NCI-H2196 (cell line): Measurements from ENCODE around the gene NEMP1.
"Not testable (repeated sequence)": the region's sequence is repeated elsewhere in the genome, so short reads cannot be mapped to it uniquely, and the experiment has no call there.

Experiments used
- DNase-seq: peaks from one replicate; lab custom pipeline; 2025; ENCODE audit not compliant: unreplicated experiment; lab: John Stamatoyannopoulos, UW

Gene NEMP1

DNA sequence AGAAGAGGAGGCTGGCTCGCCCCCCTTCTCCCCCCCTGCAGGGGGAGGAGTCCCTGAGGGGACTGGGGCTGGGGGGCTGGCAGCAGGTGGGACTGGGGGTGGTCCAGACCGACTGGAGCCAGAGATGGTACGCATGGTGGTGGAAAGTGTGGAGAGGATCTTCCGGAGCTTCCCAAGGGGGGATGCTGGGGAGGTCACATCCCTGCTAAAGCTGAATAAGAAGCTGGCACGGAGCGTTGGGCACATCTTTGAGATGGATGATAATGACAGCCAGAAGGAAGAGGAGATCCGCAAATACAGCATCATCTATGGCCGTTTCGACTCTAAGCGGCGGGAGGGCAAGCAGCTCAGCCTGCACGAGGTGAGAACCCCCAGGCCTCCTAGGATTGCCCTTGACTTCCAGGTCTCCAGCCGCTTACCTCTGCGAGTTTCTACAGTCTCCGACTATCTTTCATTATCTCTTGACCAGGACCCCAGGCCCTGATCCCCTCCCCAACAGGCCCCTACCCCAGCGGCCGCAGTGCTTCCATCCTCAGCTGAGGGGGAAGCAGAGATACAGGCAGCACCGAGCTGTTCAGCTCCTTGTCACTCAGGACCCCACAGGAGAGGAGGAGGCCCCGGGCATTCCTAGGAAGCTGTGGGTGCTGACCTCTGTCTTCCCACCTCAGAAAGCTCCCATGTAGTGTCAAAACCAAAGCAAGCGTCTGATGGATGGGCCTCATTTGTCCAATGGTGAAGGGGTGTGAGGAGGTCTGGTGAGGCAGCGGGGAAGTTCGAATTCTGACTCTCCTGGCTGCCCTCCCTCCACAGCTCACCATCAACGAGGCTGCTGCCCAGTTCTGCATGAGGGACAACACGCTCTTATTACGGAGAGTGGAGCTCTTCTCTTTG lies 13.3 kb upstream of the NEMP1 start:
- DNase-seq: no peak

DNA sequence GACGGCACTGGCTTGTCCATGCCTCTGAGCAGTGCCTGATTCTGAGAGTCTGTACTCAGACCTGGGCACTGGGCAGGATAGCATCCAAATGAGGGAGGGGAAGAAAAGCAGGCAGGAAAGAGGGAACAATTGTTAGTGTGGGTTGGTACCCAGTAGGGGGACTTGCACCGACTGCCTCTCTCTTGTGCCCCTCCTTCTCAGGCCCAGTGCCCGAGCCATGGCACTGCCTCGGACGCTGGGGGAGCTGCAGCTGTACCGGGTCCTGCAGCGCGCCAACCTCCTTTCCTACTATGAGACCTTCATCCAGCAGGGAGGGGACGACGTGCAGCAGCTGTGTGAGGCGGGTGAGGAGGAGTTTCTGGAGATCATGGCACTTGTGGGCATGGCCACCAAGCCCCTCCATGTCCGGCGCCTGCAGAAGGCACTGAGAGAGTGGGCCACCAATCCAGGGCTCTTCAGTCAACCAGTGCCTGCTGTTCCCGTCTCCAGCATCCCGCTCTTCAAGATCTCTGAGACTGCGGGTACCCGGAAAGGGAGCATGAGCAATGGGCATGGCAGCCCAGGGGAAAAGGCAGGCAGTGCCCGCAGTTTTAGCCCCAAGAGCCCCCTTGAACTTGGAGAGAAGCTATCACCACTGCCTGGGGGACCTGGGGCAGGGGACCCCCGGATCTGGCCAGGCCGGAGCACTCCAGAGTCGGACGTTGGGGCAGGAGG lies 12.5 kb upstream of the NEMP1 start:
- no peak for DNase-seq

DNA sequence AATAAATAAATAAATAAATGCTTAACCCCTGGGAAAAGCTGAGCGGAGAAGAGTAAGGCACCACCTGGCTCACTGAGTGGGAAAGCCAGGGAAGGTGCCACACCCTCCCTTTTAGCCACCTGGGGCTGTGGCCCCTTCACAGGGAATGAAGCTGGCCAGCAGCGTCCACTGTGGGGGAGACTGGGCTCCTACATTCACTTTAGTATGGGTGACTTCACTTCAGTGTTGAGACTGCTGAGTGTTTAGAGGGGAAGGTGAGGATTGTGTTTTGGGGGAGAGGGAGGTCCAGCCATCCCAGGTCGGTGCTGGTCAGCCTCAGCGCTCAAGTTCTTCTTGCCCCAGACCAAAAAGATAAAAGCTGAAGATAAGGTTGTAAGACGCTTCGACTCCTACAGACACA lies 11.9 kb upstream of the NEMP1 start:
- no peak for DNase-seq

DNA sequence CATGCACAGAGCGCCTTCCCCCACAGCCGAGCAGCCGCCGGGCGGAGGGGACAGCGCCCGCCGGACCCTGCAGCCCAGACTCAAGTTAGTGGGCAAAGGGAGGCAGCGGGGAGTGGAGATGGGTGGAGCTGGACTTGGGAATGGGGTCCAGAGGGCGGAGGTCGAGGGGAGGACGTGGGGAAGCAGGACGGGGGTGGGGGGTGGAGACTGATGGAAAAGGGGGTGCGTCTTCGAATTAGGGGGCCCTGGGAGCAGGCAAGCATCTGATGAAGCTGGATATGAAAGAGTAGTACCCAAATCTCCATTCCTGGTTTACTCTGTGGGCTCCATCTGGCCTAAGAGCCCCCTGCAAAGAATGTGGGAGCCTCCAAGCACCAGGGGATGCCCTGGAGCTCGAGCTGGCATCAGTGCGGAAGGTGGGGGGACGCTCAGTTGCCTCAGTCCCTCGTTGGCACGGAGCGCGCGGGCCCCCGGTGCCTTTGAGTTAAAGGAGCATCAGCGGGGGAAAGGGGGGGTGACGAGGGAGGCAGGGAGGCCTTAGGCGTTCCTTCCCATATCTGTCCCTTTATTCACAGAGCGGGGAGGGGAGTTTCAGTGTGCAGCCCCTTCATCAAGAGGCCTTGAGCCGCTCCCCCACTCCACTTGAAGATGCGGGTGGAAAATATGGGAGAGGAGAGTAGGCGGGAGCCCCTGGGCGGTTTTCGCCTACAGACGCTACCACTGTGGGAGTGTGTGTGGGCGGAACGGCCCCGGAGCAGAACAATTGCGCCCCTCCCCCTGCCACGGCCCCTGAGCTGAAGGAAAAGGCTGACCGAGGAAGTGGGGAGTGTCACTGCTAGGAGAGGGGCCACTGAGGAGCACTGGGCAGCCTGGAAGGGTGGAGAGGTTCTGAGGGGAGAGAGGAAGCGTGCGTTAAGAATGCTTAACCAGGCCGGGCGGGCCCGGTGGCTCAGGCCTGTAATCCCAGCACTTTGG lies 11.0 kb upstream of the NEMP1 start:
- DNase-seq: no peak

DNA sequence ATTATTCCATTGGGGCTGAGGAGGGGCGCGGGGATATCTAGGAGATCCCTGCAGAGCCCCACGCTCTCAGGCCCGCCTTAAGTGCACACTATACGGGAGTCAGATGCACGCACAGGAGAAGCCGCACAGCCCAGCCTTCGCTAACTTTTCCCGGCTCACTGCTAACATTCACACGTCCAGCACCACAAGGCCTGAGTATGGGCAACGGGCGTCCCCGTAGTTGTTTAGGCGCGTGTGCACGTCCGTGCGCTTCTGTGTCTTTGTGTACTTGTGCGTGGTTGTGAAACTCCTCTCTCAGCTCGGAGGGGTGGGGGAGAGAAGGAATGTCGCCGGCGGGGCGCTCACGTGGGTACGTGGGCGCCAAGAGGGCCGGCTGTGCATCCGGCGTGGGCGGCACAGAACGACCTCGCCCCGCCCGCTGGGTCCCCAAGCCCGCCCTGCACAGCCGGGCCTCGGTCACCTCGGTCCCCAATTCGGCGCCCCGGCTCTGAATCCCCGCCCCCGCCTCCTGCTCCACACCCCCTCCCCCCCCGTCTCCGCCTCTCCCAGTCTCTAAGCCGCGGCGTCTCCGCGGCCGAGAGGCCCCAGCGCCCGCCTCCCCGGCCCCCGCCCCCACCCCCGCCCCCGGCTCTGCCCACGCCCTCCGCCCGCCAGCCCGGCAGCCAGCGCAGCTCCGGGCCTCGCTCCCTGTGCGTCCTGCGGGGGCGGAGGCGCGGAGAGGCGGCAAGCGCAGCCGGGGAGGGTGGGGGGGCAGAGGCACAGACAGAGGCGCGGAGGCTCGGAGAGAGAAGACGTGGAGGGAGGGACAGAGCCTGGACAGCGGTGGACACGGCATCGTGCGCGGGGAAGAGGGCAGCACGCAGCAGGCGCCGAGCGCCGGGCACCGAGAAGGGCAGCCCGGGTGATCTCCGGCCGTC lies 10.0 kb upstream of the NEMP1 start, which contains the start of gene NAB2:
Gene NAB2, plus strand, starts transcription at position 761 of the 917 bp plus-strand sequence. CDS start 158 bp downstream, outside the sequence.
- peak; percentile 93 for DNase-seq

DNA sequence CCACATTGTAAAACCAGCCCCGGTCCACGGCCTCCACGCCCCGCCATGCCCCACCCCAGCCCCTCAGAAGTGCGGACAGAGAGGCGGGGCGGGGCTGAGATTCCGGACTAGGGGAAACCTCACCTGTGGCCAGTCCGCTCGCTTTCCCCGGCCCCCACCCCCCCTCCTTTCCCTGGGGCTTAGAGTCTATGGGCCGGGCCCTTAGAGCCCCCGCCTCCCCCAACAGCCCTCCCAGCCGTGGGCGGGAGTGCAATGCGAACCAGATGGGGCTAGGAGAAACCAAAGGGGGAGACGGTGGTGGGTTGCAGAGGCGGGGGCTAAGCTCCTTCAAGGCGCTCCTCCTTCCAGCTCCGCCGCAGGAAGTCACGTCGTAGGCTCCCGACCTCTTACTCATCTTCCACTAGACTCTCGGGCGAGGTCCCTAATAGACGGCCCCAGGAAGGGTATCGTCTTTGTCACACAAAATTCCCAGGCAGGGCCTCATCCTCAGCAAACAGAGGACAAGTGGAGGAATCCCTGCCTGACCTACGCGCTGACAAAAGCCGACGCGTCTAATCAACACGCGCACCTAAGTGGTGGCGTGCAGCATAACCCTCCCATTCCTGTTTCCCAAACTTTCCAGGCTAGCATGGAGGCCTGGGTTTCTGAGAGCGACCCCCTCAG lies 9.2 kb upstream of the NEMP1 start:
- DNase-seq: peak; percentile 78

DNA sequence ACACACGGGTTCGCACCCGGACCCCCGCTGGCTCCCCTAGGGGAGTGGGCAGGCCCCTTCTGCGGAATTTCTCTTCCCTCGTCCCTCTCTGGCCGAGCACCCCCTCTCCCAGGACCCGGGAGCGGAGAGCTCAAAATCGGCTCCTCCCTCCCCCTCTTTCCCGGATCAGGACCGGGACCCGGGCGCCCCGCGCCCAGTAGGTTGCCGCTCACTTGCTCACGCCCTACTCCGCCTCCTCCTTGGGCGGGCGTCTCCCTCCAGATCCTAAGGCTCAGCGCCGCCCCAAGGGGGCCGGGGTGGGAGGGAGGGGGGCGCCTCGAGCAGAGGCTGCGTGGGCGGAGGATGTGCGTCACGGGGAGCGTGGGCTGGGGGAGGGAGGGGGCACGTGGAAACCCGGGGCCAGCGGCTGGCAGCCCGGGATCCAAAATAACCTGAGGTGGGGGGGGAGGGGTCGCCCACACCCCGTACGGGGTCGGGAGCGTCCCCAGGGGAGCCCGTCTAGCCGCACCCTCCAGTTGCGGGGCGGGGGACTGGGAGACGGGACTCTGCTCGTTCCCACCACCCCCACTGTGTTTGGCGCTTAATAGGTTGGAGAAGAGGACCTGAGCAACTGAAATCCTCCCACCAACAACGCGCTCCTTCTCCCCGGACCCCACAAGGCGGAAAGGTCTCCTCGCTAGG lies 8.6 kb upstream of the NEMP1 start:
- DNase-seq: peak; percentile 73

DNA sequence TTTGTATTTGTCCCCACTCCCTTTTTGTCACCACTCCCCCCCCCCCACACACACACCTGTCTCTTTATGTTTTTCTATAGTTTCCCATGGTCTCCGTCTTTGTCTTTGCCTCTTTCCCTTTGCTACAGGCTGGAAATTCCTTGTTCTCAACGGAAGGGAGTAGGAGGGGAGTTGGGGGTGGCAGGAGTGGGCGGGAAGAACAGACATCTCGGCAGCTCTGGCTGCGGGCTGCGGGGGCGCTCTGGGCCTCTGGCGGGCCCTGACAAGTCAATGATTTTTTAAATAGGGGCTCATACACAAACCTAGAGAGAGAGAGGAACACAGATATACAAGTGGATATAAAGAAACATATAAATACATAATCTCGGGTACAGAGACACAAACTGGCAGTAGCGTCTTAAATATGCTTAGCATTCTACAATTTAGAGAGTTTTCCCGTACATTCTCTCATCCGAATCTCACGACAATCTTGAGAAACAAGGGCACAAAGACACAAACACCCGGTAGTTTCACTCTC lies 8.0 kb upstream of the NEMP1 start:
- no peak for DNase-seq

DNA sequence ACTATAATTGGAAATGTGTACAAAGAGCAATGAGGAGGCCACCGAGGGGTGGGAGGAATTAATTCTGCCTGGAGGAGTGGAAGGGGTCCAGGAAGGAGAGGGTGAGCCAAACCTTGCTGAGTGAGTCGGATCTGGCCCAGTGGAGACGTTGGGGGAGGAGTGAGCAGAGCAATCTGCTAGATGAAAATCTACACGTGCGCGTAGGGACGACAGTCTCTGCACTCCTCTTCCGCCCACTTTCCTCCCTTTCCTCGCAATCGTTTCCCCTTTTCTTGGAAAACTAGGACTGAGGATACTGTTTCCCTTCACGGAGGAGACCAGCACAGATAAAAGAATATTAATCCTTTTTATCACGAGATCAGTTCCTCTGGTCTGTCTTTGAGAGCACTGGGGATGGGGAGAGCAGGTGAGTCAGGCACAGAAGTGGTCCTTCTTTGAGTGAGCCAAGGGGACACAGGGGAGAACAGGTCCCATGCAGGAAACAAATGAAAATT lies 7.5 kb upstream of the NEMP1 start:
- no peak for DNase-seq

DNA sequence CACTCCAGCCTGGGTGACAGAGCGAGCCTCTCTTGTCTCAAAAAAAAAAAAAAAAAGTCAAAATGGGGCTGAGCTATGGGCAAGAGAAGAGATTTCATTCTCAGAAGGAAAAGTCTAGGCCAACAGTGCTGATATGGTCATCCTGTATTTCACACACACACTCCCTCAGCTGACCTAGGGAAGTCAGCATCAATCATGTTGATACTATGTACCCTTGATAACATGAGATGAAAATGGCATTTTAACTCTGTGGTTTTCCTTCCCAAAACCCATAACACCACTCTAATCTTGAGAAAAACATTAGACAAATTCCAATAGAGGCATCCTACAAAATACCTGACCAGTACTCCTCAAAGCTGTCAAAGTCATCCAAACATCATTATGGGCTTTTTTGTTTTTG lies 2.3 kb upstream of the NEMP1 start:
- no peak for DNase-seq

DNA sequence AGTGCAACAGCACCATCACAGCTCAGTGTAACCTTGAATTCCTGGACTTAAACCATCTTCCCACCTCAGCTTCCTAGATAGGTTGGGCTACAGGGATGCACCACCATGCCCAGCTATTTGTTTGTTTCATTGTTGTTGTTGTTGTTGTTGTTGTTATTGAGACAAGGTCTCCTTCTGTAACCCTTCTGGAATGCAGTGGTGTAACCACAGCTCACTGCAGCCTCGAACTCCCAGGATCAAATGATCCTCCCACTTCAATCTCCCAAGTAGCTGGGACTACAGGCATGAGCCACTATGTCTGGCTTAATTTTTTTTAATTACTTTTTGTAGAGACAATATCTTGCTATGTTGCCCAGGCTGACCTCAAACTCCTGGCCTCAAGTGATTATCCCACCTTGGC lies 1.2 kb upstream of the NEMP1 start:
- no peak for DNase-seq

DNA sequence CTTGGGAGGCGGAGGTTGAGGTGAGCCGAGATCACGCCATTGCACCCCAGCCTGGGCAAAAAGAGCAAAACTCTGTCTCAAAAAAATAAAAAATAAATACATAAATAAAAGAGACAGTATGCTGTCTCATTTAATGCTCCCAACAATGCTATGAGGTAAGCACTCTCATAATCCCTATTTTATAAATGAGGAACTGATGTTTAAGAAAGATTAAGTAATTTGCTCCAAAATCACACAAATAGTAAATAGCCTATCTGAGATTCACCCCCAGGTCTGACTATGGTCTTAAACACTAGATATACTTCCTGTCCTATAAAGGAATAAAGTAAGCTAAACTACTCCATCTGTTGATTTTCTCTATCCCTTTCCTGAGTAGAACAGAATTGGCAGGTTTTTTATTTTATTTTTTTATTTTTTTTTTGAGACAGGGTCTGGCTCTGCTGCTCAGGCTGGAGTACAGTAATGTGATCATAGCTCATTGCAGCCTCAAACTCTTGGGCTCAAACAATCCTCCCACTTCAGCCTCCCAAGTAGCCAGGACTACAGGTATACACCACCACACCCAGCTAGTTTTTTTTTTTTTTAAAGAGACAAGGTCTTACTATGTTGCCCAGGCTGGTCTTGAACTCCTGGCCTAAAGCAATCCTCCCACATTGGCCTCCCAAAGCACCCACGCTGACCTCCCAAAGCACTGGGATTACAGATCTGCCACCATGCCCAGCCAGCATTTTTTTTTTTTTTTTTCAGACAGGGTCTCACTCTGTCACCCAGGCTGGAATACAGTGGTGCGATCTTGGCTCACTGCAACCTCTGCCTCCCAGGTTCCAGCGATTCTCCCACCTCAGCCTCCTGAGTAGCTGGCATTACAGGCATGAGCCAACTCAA lies 4.8 kb downstream of the NEMP1 start:
- not testable (repeated sequence) for DNase-seq

DNA sequence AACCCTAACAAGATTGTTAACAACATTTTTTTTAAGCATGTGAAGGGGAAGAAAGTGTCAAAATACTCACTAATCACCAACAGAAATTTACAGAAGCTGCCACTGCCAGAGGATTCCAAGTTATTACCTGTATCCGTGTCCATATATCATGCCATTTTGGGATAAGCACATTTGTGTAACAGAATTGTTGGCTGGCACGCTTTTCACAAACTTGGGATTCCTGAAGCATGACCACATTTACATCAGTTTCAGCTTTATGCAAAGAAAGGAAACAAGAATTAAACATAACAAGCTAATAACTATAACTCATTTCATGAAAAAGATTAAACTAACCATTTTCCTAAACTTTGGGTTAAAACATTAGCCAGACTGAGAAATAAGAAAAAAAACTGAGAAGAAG lies 5.9 kb downstream of the NEMP1 start:
- DNase-seq: no peak

DNA sequence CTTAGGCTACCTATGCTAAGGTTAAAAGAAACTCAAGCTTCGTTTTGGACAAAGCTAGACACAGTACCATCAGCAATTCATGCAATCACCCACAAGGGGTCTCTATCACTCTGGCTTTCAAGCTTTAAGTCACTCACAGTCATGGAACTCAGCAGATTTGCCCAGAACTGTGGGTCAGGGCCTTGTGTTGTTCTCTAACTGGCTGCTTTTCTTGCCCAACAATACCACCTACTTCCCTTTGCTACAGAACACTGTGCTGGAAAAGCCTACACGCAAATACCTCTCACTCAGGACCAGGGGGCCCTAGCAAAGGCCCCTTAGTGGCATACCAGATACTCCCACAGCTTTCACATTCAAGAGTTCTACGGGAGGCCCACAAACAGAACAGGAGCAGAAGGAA lies 9.1 kb downstream of the NEMP1 start:
- DNase-seq: peak; percentile 75

DNA sequence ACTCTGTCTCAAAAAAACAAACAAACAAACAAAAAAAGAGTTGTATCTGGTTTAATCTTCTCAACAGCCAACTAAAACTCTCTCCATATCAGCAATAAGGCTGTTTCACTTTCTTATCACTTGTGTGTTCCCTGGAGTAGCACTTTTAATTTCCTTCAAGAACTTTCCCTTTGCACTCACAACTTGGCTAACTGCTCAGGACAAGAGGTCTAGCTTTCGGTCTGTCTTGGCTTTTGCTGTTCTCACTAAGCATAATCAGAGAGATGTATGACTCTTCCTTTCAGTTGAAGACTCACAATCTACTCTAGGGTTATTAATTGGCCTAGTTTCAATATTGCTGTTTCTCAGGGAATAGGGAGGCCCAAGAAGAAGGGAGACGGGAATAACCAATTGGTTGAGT lies 12.3 kb downstream of the NEMP1 start:
- DNase-seq: no peak

DNA sequence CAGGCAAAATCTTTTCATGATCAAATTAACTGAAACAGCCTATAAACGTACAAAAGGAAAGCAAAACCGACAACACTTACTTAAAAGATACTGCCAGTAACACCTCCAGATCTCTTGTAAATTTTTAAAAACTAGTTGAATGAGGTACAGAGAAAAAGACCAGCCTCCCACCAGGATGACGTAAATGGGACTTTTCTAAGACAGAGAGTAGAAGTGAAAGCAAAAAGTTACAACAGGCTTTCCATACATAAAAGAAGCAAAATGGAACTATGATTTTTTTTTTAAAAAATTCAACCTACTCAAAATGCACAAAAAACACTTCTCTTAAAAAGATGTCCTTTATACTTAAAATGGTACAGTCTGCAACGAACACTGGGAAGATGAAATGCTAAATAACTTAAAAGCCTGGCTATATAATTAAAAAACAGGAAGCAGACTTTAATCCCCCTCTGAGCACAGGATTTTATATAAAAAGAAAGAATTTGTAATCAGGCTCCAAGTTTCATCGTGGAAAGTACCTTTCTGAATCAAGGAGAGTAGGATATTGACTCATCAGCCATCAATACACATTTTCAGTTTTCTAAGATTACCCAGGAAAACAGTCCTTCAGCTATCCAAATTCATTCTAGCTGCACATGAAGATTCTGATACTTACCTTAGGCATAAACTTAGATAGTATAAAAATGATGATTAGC lies 14.5 kb downstream of the NEMP1 start:
- DNase-seq: no peak

DNA sequence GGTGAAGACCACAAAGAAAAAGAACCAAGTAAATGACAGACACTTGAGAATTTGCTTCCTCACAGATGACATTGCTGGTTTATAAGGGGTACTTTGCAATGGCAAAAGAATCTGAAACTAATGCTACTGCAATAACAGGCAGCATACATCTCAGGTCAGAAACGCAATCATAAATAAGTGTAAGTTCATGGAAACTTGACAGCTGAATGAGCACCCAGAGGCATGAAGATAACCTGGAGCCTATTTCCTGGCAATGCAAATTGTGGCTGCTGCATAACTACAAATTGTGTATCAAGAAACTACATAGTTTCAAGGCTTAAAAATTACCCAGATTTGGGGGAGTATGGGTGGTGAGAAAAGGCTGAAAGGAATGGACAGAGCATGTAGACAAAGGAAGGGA lies 20.1 kb downstream of the NEMP1 start:
- DNase-seq: no peak
